A172 (cell line): ENCODE measurements around the gene PNMT. TPM values are rescaled to one million over a fixed set of nuclear protein-coding genes. Genes with fewer than 3 reads are reported as not detected.
"Not testable (repeated sequence)": the region's sequence is repeated elsewhere in the genome, so short reads cannot be mapped to it uniquely, and the experiment has no call there.

Experiments
- DNase-seq: peaks from one replicate; pipeline ENCODE4 v3.0.0-alpha.2; 2015; ENCODE audit warnings: low spot score
- total RNA-seq: library from RNA; depleted of rRNA; stranded (reverse); fragments of >200 nt; shearing (Covaris generic); gene quantifications from 2 replicates; pipeline ENCODE4 v1.2.3, GENCODE V29; 2014

The PNMT gene
- total RNA-seq, 1 experiment from 2014 or later = not detected

- peak; percentile 93 for DNase-seq
Observed at GRCh38 chr17:39687546-39688474, 19.6 kb downstream of the PNMT start, which contains the start of gene PGAP3. Gene PGAP3, minus strand, starts transcription at chr17:39688057. Its CDS starts 43 bp downstream, at chr17:39688014.

DNA sequence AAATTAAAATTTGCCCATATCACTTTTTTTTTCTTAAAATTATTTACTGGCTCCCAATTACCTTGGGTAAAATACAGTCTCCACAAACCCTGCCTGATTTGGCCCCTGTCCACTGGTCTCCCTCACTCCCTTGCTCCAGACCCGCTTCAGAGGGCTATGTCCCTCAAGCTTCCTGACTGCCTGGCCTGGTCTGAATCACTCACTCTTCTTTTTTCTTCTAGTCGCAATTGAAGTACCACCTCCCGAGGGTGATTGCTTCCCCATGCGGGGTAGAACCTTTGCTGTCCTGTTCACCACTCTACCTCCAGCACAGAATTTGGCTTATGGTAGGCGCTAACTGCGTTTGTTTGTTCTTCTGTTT is 20.2 kb downstream of the PNMT start:
- DNase-seq = no peak

GRCh38 chr17:39688945-39689344 is 20.7 kb downstream of the PNMT start:
- no peak for DNase-seq

DNA sequence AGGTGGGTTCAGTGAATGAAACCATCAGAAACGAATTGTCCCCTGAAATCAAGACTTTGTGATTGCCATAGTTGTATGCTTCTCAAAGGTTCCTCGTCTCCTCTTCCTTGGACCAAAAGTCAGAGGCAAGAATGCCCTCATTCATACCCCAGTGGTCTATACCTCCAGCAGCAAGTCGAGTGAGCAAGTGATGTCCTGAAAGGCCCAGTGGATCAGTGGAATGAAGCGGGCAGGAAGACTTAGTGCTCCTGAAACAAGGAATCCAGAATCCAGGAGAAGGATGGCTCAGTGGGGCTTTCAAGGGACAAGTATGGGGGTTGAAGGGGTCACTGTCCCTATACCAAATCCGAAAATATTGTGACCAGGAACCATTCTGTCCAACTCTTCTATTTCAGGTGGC is 26.3 kb downstream of the PNMT start:
- no peak for DNase-seq

GRCh38 chr17:39695089-39695474 is 26.8 kb downstream of the PNMT start:
- no peak for DNase-seq

DNA sequence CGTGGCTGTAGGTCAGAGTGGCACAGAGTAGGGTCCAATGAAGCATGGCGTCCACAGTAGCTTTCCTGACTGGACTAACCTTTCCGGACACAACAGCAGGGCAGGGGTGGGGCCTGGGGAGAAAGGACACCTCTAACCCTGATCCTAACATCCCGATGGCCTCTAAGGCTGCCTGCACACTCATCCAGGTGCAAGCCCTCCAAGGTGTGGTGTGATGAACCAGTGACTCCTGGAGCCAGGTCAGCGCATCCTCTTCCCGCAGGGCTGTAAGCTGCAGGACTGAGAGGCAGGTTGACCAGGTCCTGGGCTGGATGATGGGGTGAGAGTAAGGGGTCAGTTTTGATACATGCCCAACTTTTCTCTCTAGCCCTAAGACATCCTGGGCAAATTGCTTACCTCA is 28.5 kb downstream of the PNMT start:
- no peak for DNase-seq

DNA sequence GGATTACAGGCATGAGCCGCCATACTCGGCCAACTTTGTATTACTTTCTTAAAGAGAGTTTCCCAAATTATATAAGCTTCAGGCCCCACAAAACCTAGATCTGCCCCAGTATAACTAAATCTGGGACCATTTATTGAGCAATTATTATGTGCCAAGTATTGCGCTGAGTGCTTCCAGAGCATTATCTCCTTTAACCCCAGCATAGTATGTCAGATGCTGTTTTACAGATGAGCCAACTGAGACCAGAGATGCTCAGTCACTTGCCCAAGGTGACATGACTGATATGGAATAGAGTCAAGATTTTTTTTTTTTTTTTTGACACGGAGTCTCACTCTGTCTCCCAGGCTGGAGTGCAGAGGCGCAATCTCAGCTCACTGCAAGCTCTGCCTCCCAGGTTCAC is 29.7 kb downstream of the PNMT start:
- DNase-seq = no peak

GRCh38 chr17:39699157-39699817 is 31.0 kb downstream of the PNMT start:
- DNase-seq = not testable (repeated sequence)

DNA sequence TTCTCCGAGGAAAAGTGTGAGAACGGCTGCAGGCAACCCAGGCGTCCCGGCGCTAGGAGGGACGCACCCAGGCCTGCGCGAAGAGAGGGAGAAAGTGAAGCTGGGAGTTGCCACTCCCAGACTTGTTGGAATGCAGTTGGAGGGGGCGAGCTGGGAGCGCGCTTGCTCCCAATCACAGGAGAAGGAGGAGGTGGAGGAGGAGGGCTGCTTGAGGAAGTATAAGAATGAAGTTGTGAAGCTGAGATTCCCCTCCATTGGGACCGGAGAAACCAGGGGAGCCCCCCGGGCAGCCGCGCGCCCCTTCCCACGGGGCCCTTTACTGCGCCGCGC is 31.5 kb downstream of the PNMT start, which contains the start of gene ERBB2:
Gene ERBB2, plus strand, starts transcription at position 247 of the 330 bp plus-strand sequence. CDS start 175 bp downstream, outside the sequence.
- DNase-seq = peak; percentile 74

GRCh38 chr17:39700148-39700987 is 32.1 kb downstream of the PNMT start:
- no peak for DNase-seq

- DNase-seq = no peak
Observed at GRCh38 chr17:39701012-39701783, 32.9 kb downstream of the PNMT start.

GRCh38 chr17:39701784-39702422 is 33.6 kb downstream of the PNMT start:
- DNase-seq = no peak

DNA sequence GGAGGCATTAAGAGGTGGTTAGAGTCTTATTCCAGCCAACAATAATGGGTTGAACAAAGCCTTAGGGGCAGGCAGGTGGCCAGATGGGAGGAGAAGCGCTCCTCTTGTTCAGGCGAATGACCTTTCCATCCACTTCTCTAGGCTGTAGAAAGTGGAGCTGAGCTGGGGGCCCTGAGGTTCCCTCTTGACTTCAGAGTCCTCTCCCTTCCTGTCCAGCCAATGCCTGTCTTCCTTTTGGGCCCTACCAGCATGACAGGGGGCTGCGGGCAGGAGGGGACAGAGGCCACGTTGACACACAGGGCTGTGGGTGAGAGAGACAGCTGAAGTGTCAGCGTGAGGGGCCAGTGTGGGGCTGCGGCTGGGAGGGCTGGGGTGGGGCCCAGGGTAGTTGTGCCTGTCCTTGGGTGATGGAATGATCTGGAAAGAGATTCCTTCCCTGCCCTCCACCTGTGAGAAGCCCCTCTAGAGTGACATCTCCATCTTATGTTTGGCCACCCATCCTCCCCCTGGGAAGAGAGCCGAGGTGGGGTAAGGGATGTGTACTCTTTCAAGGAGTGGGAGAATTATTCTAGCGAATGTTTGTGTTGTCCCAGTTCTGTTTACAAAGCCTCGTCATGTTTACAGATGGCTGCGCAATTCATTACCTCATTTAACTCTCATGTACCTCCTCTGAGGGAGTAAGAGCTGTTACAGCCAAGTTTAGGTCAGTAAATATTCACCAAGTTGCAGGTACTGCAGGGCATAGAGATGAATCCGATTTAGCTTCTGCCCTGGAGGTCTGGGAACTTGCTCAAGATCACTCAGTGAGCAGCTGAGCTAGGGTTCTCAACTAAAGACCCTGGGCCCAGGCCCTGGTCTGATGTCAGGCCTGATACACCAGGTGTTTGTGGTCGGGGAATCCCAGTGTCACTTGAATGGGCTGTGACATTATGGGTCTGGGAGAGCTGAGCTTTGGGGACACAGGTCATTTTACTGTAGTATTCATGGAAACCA is 34.9 kb downstream of the PNMT start:
- DNase-seq = no peak

DNA sequence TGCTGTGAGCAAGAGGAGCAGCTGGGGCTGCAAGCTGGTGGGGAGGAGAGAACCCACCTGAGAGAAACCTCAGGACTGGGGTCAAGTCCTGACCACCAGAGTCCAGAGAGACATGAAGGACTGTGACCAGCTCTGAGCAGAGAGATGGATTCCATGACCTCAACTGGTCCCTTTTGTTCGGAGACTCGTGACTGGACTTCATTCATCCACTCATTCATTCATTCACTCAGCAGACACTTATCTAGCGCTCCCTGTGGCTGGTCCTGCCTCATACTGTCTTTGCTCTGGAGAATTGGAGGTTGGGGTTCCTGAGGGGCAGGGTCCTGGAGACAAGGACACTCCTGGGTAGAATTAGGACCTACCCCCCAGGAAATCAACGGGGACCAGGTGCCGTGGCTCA is 35.7 kb downstream of the PNMT start:
- DNase-seq = no peak

- no peak for DNase-seq
Observed at GRCh38 chr17:39704821-39705551, 36.7 kb downstream of the PNMT start.

GRCh38 chr17:39705786-39706348 is 37.6 kb downstream of the PNMT start:
- no peak for DNase-seq

GRCh38 chr17:39706383-39706782 is 38.1 kb downstream of the PNMT start:
- no peak for DNase-seq

GRCh38 chr17:39706921-39707337 is 38.7 kb downstream of the PNMT start:
- DNase-seq = no peak
